GM06990 (cell line): ENCODE measurements around the gene MNX1.

Experiments used
- DNase-seq: peaks from one replicate; pipeline ENCODE4 v3.0.0-alpha.2; 2011; ENCODE audit not compliant: insufficient read length; ENCODE audit errors: extremely low read depth
- H3K27me3 ChIP-seq: replicated peaks from 2 replicates; pipeline ENCODE4 v1.6.0; 2011; ENCODE audit warnings: low read length; ENCODE audit not compliant: control insufficient read depth, insufficient read depth
- H3K36me3 ChIP-seq: 2 replicates; pipeline ENCODE4 v1.5.1; 2011; ENCODE audit warnings: low read length; ENCODE audit not compliant: control insufficient read depth, insufficient read depth
- H3K4me3 ChIP-seq: replicated peaks from 2 replicates; pipeline ENCODE4 v1.5.1; 2011; ENCODE audit warnings: low read depth, mild to moderate bottlenecking, control low read depth, low read length
- TF ChIP-seq, protein P1 (sequence below): IDR thresholded peaks from 2 replicates; pipeline ENCODE4 v1.5.1; 2011; ENCODE audit warnings: low read length, control low read depth, mild to moderate bottlenecking, inconsistent platforms; ENCODE audit not compliant: insufficient read depth, poor library complexity, severe bottlenecking

Gene MNX1

DNA sequence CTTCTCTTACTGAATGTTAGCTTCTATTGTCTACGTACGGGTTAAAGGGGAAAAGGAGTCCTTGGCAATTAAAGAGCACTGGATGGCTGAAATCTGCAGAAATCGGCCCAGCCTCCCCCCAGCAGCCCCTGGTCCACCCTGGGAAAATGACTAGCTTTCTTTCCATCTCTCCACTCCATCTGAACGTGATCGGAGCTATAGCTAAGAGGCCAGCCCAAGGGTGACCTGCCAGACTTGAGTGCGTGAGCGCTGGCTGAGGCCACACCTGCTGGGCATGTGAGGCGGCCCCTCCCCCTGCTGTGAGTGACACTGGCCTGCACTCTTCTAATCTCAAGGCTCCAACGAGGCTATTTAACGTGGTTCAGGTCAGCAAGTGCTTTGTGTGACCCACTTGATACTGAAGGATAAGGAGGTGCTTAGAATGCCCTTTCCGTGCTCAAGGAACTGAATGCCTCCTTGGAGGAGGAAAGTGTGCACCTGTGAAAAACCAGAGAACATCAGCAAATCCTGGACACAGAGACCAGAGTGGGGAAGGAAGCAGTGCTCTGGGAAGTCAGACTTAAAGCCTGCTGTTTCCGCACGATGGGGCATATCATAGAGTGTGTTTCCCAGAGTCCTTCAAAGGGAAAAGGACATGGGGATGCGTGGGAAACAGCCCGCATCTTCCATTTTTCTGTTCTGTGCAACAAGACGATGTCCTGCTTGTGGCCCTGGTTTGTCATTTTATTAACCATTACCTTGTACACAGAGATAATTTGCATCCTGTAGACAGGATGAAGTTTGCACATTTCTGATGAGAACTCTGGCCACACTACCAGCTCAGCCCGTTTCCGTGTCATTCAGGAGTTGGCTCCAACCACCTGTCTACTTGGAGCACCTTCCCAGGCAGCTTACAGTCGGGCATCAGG, 12.5 kb upstream of the MNX1 start:
- DNase-seq = no peak
- H3K27me3 ChIP-seq = peaks cover 4% of the 10 kb centered on the region
- no peaks in the 10 kb centered on the region for H3K36me3 ChIP-seq
- TF ChIP-seq, protein P1, sequence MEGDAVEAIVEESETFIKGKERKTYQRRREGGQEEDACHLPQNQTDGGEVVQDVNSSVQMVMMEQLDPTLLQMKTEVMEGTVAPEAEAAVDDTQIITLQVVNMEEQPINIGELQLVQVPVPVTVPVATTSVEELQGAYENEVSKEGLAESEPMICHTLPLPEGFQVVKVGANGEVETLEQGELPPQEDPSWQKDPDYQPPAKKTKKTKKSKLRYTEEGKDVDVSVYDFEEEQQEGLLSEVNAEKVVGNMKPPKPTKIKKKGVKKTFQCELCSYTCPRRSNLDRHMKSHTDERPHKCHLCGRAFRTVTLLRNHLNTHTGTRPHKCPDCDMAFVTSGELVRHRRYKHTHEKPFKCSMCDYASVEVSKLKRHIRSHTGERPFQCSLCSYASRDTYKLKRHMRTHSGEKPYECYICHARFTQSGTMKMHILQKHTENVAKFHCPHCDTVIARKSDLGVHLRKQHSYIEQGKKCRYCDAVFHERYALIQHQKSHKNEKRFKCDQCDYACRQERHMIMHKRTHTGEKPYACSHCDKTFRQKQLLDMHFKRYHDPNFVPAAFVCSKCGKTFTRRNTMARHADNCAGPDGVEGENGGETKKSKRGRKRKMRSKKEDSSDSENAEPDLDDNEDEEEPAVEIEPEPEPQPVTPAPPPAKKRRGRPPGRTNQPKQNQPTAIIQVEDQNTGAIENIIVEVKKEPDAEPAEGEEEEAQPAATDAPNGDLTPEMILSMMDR = no peak
- no peak overlapping the region for H3K4me3 ChIP-seq

DNA sequence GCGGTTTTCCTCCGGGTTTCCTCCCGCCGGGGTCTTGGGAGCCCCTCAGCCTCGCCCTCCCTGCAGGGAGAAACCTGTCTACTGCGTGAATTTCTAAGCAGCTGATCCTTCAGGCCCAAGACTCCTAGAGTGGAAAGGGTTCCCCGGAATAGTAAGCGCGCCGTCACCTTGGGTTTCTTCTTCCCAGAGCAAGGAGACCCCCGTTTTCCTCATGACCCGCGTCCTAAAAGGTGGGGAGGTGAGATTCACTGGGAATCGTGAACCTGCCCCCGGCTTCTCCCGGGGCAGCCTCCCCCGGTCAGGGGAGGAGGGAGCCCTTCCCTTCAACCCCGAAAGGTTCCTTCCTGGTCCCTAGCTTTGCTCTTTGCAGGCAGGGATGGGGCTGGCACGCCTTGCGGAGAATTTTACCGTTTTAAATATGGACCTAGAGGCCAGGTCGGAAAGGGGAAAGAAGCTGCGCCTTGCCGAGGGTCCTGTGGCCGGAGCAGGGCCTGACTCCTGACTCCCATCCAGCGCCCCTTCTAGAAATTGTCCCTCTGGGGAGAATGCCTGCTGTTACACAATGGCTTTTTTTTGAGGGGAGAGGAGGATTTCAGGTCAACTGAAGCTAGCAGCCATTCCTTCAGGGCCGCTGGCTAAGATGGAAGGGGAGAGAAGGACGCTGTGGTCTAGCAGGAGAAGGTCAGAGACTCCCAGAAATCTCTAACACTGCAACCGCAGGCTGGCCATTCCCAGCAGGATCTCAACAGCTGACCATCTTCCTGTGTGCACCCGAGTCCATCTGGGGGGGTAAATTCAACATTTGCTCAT, 11.6 kb upstream of the MNX1 start:
- no peak for DNase-seq
- Histone ChIP-seq H3K36me3 (no peaks in the 10 kb centered on the region), H3K27me3 (peaks cover 4% of the 10 kb centered on the region), H3K4me3 (no peak overlapping the region)
- TF ChIP-seq, protein P1 = no peak

DNA sequence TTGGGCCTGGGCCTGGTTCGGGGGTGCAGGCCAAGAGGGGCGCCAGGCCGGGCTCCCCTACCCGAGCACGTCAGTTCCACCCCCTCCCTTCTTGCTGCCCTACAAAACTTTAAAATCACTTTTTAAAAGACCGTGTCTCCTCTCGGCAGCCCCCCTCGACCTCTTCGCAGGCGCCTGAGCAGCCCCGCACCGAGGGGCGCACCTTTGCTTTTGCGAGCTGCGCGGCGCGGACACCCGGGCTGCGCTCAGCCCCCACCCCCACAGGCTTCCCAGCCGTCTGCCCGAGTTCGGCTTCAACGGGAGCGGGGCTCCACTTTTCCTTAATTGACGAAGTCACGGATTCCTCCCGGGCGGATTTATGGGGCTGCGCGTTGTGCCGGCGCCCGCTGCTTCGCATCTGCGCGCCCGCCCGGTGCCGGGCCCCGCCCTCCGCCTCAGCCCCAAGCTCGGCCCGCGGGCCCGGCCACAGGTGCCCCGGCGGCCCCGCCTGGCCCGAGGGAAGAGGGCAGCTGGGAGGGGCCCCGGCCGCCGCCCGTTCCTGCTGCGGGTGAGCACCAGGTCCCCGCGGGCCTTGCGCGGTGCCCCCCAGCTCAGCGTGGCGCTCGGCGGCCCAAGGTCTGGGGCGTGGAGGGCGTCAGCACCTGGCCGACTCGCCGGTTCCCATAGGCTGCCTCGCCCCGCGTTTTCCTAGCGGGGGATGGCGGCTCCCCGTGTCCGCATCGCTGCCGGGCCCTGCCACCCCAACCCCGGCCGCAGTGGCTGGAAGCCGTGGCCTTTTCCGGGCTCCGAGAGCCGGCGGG, 10.8 kb upstream of the MNX1 start:
- TF ChIP-seq, protein P1 = no peak
- no peaks in the 10 kb centered on the region for H3K36me3 ChIP-seq
- H3K4me3 ChIP-seq = no peak overlapping the region
- DNase-seq = no peak
- peaks cover 4% of the 10 kb centered on the region for H3K27me3 ChIP-seq

DNA sequence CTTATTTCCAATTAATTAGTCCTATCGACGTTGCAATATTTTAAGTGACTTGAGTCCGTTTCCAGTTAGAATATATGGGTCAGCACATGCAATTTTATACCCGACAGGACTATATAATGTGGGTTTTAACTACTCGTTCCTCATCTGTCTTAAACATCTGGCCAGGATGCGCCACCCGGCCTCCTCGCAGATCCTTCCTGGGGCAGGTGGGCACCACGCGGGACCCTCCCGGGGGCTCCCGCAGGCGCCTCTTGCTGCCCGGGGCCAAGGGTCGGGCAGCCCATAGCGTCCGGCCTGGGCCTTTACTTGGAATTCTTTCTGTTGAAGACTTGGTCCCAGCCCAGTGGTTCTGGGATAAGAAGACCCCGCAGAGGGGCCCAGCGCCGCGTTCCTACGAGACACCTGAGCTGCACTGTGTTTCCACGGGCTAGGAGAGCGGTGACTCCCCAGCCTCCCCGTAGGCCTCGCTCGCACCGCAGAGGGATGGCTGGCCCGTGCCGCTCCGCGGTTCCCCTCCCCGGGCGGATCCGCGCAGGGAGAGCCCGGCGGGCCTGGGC, 10.1 kb upstream of the MNX1 start:
- peaks cover 4% of the 10 kb centered on the region for H3K27me3 ChIP-seq
- H3K36me3 ChIP-seq = no peaks in the 10 kb centered on the region
- no peak for DNase-seq
- H3K4me3 ChIP-seq = no peak overlapping the region
- TF ChIP-seq, protein P1 = no peak

DNA sequence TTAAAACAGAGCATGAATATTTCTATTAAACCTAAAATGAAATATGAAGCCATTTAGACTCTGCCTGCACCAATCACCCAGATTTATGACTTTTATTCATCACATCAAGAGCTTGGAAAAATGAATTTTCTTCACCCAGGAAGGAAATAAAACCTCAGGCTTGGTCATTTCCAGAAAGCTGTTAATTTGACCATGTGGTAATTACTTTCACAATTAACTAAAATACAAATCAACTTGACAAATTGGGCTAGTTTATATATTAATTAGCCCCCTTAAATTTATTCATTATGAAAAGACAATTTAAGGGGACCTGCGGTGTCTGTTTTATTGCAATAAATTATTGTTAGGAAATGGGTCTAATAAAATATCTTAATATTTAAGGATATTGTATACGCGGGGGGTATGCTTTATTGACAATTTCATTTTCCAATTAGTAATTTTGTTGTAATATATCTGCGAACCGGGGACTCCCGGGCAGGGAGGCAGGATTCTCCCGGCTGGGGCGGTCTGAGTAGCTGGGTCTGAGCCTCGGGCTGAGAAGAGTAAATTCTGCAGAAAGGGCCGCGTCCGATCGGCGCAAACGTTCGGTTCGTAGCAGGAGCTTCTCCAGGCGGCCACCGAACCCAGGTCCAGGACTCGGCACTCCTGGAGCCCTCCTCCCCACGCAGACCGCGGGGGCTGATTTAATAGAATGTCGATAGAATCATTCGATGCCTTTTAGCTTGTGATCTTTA, 9.4 kb upstream of the MNX1 start:
- H3K27me3 ChIP-seq = peaks cover 4% of the 10 kb centered on the region
- TF ChIP-seq, protein P1 = no peak
- DNase-seq = no peak
- no peaks in the 10 kb centered on the region for H3K36me3 ChIP-seq
- H3K4me3 ChIP-seq = no peak overlapping the region
